ENCODE data around the gene EGR2.

EGR2 gene

DNA sequence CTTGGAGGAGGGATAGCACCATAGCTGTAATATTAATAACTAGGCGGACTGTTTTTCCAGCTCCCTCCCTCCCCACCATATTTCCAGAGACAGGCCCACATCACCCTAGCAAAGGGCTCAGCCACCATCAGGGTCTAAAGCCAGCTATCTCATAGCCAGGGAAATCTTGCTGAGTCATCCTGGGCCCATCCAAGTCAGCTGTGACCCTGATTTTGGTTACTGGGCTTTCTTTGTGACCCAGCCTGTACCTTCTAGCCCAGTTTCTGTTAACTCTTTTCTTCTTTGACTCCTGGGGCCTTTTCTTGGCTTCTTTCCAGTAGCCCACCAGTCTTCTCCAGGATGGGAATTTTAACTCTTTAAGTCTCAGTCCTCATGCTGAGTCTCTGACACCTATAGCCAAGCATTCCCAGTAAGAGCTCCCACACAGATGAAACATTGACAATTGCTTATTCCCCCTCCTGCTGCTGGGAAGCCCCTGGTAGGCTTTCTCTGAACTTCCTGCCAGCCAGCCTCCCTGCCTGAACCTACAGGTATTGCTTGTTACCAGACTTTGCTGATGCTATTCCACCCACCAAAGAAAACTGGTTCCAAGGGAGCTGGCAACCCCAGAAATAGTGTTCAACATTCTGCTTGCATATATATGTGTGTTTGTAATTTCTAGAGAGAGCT lies 46.5 kb downstream of the EGR2 start:
- Histone ChIP-seq H3K27me3 (ENCODE audit: insufficient read depth, low read length, poor library complexity) (peaks cover 3% of the 10 kb centered on the region), H2AFZ (ENCODE audit: low read depth, low read length) (no peak overlapping the region), H3K4me3 (ENCODE audit: low read depth in 1 of 2, low read length in 2 of 2) (no peak overlapping the region), H3K36me3 (ENCODE audit: insufficient read depth, low read length) (no peaks in the 10 kb centered on the region), H3K27ac (ENCODE audit: low read length) (no peak overlapping the region), H3K79me2 (ENCODE audit: insufficient read depth, low read length) (no peaks in the 10 kb centered on the region), H3K4me2 (ENCODE audit: insufficient read depth, low read length) (no peak overlapping the region), H4K20me1 (ENCODE audit: insufficient read depth, low read length) (no peaks in the 10 kb centered on the region), H3K9ac (ENCODE audit: low read depth, low read length) (no peak overlapping the region), H3K4me1 (ENCODE audit: insufficient read depth, low read length) (no peaks in the 10 kb centered on the region), H3K9me3 (ENCODE audit: insufficient read depth, low read length, severe bottlenecking) (no peaks in the 10 kb centered on the region)
- TF ChIP-seq, protein P1, sequence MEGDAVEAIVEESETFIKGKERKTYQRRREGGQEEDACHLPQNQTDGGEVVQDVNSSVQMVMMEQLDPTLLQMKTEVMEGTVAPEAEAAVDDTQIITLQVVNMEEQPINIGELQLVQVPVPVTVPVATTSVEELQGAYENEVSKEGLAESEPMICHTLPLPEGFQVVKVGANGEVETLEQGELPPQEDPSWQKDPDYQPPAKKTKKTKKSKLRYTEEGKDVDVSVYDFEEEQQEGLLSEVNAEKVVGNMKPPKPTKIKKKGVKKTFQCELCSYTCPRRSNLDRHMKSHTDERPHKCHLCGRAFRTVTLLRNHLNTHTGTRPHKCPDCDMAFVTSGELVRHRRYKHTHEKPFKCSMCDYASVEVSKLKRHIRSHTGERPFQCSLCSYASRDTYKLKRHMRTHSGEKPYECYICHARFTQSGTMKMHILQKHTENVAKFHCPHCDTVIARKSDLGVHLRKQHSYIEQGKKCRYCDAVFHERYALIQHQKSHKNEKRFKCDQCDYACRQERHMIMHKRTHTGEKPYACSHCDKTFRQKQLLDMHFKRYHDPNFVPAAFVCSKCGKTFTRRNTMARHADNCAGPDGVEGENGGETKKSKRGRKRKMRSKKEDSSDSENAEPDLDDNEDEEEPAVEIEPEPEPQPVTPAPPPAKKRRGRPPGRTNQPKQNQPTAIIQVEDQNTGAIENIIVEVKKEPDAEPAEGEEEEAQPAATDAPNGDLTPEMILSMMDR (IDR thresholded peaks at IDR 0.05; ENCODE audit: borderline replicate concordance, extremely low read depth, low read length, poor library complexity, severe bottlenecking), result no peak
- no peak for TF ChIP-seq EZH2 (IDR thresholded peaks at IDR 0.05; ENCODE audit: borderline replicate concordance, low read depth, low read length, severe bottlenecking)
- DNase-seq (no peak), ATAC-seq (ENCODE audit: insufficient read depth, low read depth) (no peak)

GRCh38 chr10:62766386-62766785 lies 49.8 kb downstream of the EGR2 start:
- Histone ChIP-seq H3K9me3 (ENCODE audit: insufficient read depth, low read length, severe bottlenecking) (no peaks in the 10 kb centered on the region), H4K20me1 (ENCODE audit: insufficient read depth, low read length) (no peaks in the 10 kb centered on the region), H3K4me3 (ENCODE audit: low read depth in 1 of 2, low read length in 2 of 2) (no peak overlapping the region), H3K9ac (ENCODE audit: low read depth, low read length) (no peak overlapping the region), H3K4me1 (ENCODE audit: insufficient read depth, low read length) (no peaks in the 10 kb centered on the region), H3K27ac (ENCODE audit: low read length) (no peak overlapping the region), H3K27me3 (ENCODE audit: insufficient read depth, low read length, poor library complexity) (no peaks in the 10 kb centered on the region), H3K4me2 (ENCODE audit: insufficient read depth, low read length) (no peak overlapping the region), H3K36me3 (ENCODE audit: insufficient read depth, low read length) (no peaks in the 10 kb centered on the region), H2AFZ (ENCODE audit: low read depth, low read length) (no peak overlapping the region), H3K79me2 (ENCODE audit: insufficient read depth, low read length) (no peaks in the 10 kb centered on the region)
- DNase-seq, result no peak
- ATAC-seq (ENCODE audit: insufficient read depth, low read depth), result no peak
- TF ChIP-seq EZH2 (IDR thresholded peaks at IDR 0.05; ENCODE audit: borderline replicate concordance, low read depth, low read length, severe bottlenecking), result no peak
- TF ChIP-seq, protein P1 (IDR thresholded peaks at IDR 0.05; ENCODE audit: borderline replicate concordance, extremely low read depth, low read length, poor library complexity, severe bottlenecking), result no peak

DNA sequence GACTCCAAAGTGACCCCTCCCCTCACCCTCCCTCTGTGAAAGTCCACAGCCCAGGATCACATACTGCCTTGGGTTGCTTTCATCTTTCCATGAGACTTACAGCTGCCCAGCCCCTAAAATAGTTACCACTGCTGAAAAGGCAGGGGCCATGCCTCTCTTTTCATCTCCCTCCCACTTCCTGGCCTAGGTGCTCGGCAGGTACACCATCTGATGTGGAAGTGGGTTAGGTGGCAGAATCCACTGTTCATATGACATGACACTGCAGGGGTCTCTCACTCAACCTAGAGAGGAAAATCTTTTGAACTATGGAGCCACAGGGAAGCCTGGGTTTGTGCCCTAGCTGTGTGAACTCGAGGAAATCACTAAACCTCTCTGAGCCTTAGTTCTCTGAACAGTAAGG lies 50.4 kb downstream of the EGR2 start:
- no peak for DNase-seq
- no peak for ATAC-seq (ENCODE audit: insufficient read depth, low read depth)
- Histone ChIP-seq H3K9ac (ENCODE audit: low read depth, low read length) (no peak overlapping the region), H3K9me3 (ENCODE audit: insufficient read depth, low read length, severe bottlenecking) (no peaks in the 10 kb centered on the region), H2AFZ (ENCODE audit: low read depth, low read length) (no peak overlapping the region), H3K79me2 (ENCODE audit: insufficient read depth, low read length) (no peaks in the 10 kb centered on the region), H4K20me1 (ENCODE audit: insufficient read depth, low read length) (no peaks in the 10 kb centered on the region), H3K27me3 (ENCODE audit: insufficient read depth, low read length, poor library complexity) (no peaks in the 10 kb centered on the region), H3K4me1 (ENCODE audit: insufficient read depth, low read length) (no peaks in the 10 kb centered on the region), H3K36me3 (ENCODE audit: insufficient read depth, low read length) (no peaks in the 10 kb centered on the region), H3K4me2 (ENCODE audit: insufficient read depth, low read length) (no peak overlapping the region), H3K27ac (ENCODE audit: low read length) (no peak overlapping the region), H3K4me3 (ENCODE audit: low read depth in 1 of 2, low read length in 2 of 2) (no peak overlapping the region)
- no peak for TF ChIP-seq EZH2 (IDR thresholded peaks at IDR 0.05; ENCODE audit: borderline replicate concordance, low read depth, low read length, severe bottlenecking)
- TF ChIP-seq, protein P1 (IDR thresholded peaks at IDR 0.05; ENCODE audit: borderline replicate concordance, extremely low read depth, low read length, poor library complexity, severe bottlenecking), result no peak
